GM08714 (cell line): ENCODE measurements around the gene PCSK2.

Experiments
- H3K4me3 ChIP-seq: fragments of 200-500 bp; sonication (Bioruptor generic); 2 replicates; pipeline ENCODE4 v1.5.1; 2014; ENCODE audit warnings: mild to moderate bottlenecking, low read length, inconsistent platforms
- ZNF274 ChIP-seq: IDR thresholded peaks from 2 replicates; pipeline ENCODE4 v1.6.1; 2012; ENCODE audit warnings: mild to moderate bottlenecking, low read depth, low read length

PCSK2 gene

GRCh38 chr20:17421493-17421892 lies 194.7 kb downstream of the PCSK2 start:
- no peak overlapping the region for H3K4me3 ChIP-seq
- TF ChIP-seq ZNF274, result no peak

GRCh38 chr20:17423782-17424181 lies 196.9 kb downstream of the PCSK2 start:
- no peak overlapping the region for H3K4me3 ChIP-seq
- no peak for TF ChIP-seq ZNF274

- TF ChIP-seq ZNF274, result no peak
- no peak overlapping the region for H3K4me3 ChIP-seq
These were observed 200.8 kb downstream of the PCSK2 start for GRCh38 chr20:17427638-17428037.

- no peak overlapping the region for H3K4me3 ChIP-seq
- no peak for TF ChIP-seq ZNF274
These were observed 203.5 kb downstream of the PCSK2 start for GRCh38 chr20:17430125-17430950.

GRCh38 chr20:17431621-17432364 lies 205.0 kb downstream of the PCSK2 start:
- H3K4me3 ChIP-seq, result no peak overlapping the region
- no peak for TF ChIP-seq ZNF274

GRCh38 chr20:17436664-17437063 lies 209.8 kb downstream of the PCSK2 start:
- no peak overlapping the region for H3K4me3 ChIP-seq
- no peak for TF ChIP-seq ZNF274

GRCh38 chr20:17437251-17437650 lies 210.4 kb downstream of the PCSK2 start:
- TF ChIP-seq ZNF274, result no peak

GRCh38 chr20:17438436-17439039 lies 211.7 kb downstream of the PCSK2 start:
- no peak overlapping the region for H3K4me3 ChIP-seq
- TF ChIP-seq ZNF274, result no peak

More at GRCh38 chr20:17437251-17437650, 210.4 kb downstream of the PCSK2 start:
- H3K4me3 ChIP-seq, result no peak overlapping the region

- TF ChIP-seq ZNF274, result no peak
- no peak overlapping the region for H3K4me3 ChIP-seq
These were observed 212.9 kb downstream of the PCSK2 start for GRCh38 chr20:17439616-17440296.

- no peak overlapping the region for H3K4me3 ChIP-seq
- no peak for TF ChIP-seq ZNF274
These were observed 214.9 kb downstream of the PCSK2 start for GRCh38 chr20:17441745-17442144.

GRCh38 chr20:17442588-17442987 lies 215.7 kb downstream of the PCSK2 start:
- H3K4me3 ChIP-seq, result no peak overlapping the region
- TF ChIP-seq ZNF274, result no peak

- H3K4me3 ChIP-seq, result no peak overlapping the region
- no peak for TF ChIP-seq ZNF274
These were observed 216.5 kb downstream of the PCSK2 start for GRCh38 chr20:17443131-17443858.

- TF ChIP-seq ZNF274, result no peak
- no peak overlapping the region for H3K4me3 ChIP-seq
These were observed 217.3 kb downstream of the PCSK2 start for GRCh38 chr20:17444091-17444490.
